Amniotic stem cell (primary cell): ENCODE data around the gene LPAR5.

Experiments used
- DNase-seq: peaks from one replicate; lab custom pipeline; 2025; lab: John Stamatoyannopoulos, UW

The LPAR5 gene

GRCh38 chr12:6635856-6636531 is at the start of gene LPAR5:
TSS of gene LPAR5 (minus strand) at chr12:6635959. CDS start at chr12:6621248, 14,711 bp downstream.
- no peak for DNase-seq

GRCh38 chr12:6684609-6685008 is 48.9 kb upstream of the LPAR5 start:
- no peak for DNase-seq

GRCh38 chr12:6676962-6677361 is 41.2 kb upstream of the LPAR5 start:
- no peak for DNase-seq

GRCh38 chr12:6672143-6672542 is 36.4 kb upstream of the LPAR5 start:
- no peak for DNase-seq

GRCh38 chr12:6667559-6668210 is 31.9 kb upstream of the LPAR5 start:
- no peak for DNase-seq

GRCh38 chr12:6666211-6666610 is 30.5 kb upstream of the LPAR5 start:
- no peak for DNase-seq

GRCh38 chr12:6664902-6665301 is 29.1 kb upstream of the LPAR5 start:
- DNase-seq: no peak

GRCh38 chr12:6662906-6663742 is 27.4 kb upstream of the LPAR5 start, which contains the start of gene ING4:
TSS of gene ING4 (minus strand) at chr12:6663119. CDS start at chr12:6663101, 18 bp downstream.
- peak; percentile 97 for DNase-seq

GRCh38 chr12:6662602-6662905 is 26.8 kb upstream of the LPAR5 start:
- DNase-seq: no peak

GRCh38 chr12:6653987-6654386 is 18.2 kb upstream of the LPAR5 start:
- no peak for DNase-seq

GRCh38 chr12:6653342-6653741 is 17.6 kb upstream of the LPAR5 start:
- no peak for DNase-seq

- no peak for DNase-seq
Observed at GRCh38 chr12:6652391-6652790, 16.6 kb upstream of the LPAR5 start.

GRCh38 chr12:6650832-6651231 is 15.1 kb upstream of the LPAR5 start:
- DNase-seq: no peak

- DNase-seq: no peak
Observed at GRCh38 chr12:6647083-6647604, 11.4 kb upstream of the LPAR5 start, which contains the start of gene ACRBP. TSS of gene ACRBP (minus strand) at chr12:6647432. CDS start at chr12:6647366, 66 bp downstream.

GRCh38 chr12:6646276-6647082 is 10.7 kb upstream of the LPAR5 start:
- no peak for DNase-seq

GRCh38 chr12:6644903-6645302 is 9.1 kb upstream of the LPAR5 start:
- DNase-seq: no peak

- DNase-seq: no peak
Observed at GRCh38 chr12:6644257-6644596, 8.5 kb upstream of the LPAR5 start.

GRCh38 chr12:6643569-6644256 is 8.0 kb upstream of the LPAR5 start:
- DNase-seq: no peak

GRCh38 chr12:6641131-6641530 is 5.4 kb upstream of the LPAR5 start:
- DNase-seq: no peak

GRCh38 chr12:6640497-6640896 is 4.7 kb upstream of the LPAR5 start:
- DNase-seq: no peak

- no peak for DNase-seq
Observed at GRCh38 chr12:6639151-6639801, 3.5 kb upstream of the LPAR5 start.
